Heart left ventricle (tissue), 16 donors: ENCODE results near the gene MED15. TPM values are rescaled to one million over a fixed set of nuclear protein-coding genes. Genes with fewer than 3 reads are reported as not detected.

Source experiments
- ATAC-seq, 4 donors: fragments of 200-7000 bp; cut with Tn5 transposase; one replicate each; pipeline ENCODE4 v1.9.1; 2020 to 2022; ENCODE audit warnings: moderate library complexity in 4 of 4, mild to moderate bottlenecking in 3 of 4, moderate number of reproducible peaks in 1 of 4
- DNase-seq, 5 donors: peaks; one replicate each; pipeline ENCODE4 v3.0.0-alpha.2; 2020
- H3K27ac ChIP-seq, 12 donors: fragments of 200-600 bp; sonication (generic) in 4 of 12; one replicate each; pipeline versions ENCODE4 v1.5.0 to v1.8.0; 2016 to 2022; ENCODE audit warnings: mild to moderate bottlenecking in 2 of 12
- H3K27me3 ChIP-seq, 9 donors: fragments of 200-600 bp; sonication (generic) in 2 of 9; one replicate each; pipeline versions ENCODE4 v1.5.1 to v1.8.0; 2016 to 2022; ENCODE audit warnings: mild to moderate bottlenecking in 3 of 9
- H3K36me3 ChIP-seq, 9 donors: fragments of 200-600 bp; sonication (generic) in 2 of 9; one replicate each; pipeline versions ENCODE4 v1.5.0 to v1.8.0; 2018 to 2022; ENCODE audit warnings: mild to moderate bottlenecking in 2 of 9
- H3K4me1 ChIP-seq, 12 donors: fragments of 200-600 bp; sonication (generic) in 4 of 12; one replicate each; pipeline versions ENCODE4 v1.5.0 to v1.8.0; 2016 to 2022; ENCODE audit warnings: mild to moderate bottlenecking in 3 of 12
- H3K4me3 ChIP-seq, 12 donors: fragments of 200-600 bp; sonication (generic) in 4 of 12; one replicate each; pipeline versions ENCODE4 v1.5.0 to v1.8.0; 2017 to 2022; ENCODE audit warnings: mild to moderate bottlenecking in 9 of 12, moderate library complexity in 4 of 12
- H3K9me3 ChIP-seq, 12 donors: fragments of 200-600 bp; sonication (generic) in 4 of 12; one replicate each; pipeline versions ENCODE4 v1.5.0 to v1.8.0; 2016 to 2022; ENCODE audit warnings: mild to moderate bottlenecking in 1 of 12
- POLR2A ChIP-seq, 2 donors: fragments of 450-650 bp; IDR thresholded peaks; one replicate each; pipeline ENCODE4 v1.6.1; 2017; ENCODE audit warnings: antibody characterized with exemption in 2 of 2, mild to moderate bottlenecking in 2 of 2, moderate library complexity in 2 of 2
- WGBS, 4 donors: extraction: QIAGEN DNeasy Blood & Tissue Kit in 2 of 4; methylation state at CpG; one replicate each; pipeline versions ENCODE4 v1.1.5 to v1.1.7; 2013 to 2018; 5-methylcytosine and 5-hydroxymethylcytosine counted together
- intact Hi-C, 10 donors: fragments of 100-400 bp; cut with DNase I; formaldehyde crosslinking; loops; one replicate each; pipeline versions ENCODE4 v1.11.1 to v1.14.2; 2022
- polyA plus RNA-seq, 2 donors: library from polyadenylated mRNA; stranded (reverse); fragments of 200-250 nt; gene quantifications; one replicate each; pipeline ENCODE4 v1.2.3, GENCODE V29; 2013
- total RNA-seq, 9 donors: library from RNA; depleted of rRNA in 2 of 9; stranded (reverse); fragments of >200 nt in 2 of 9; fragmentation: NEBNext Ultra II Directional in 3 of 9; extraction: Animal tissue kit (Norgen Biotek cat#: 25700) in 3 of 9; gene quantifications; one replicate each; pipeline versions ENCODE4 v1.1.0 to v1.2.4, GENCODE V29; 2016 to 2023
- TF ChIP-seq, protein P1 (sequence below), 12 donors: fragments of 200-600 bp; sonication (generic) in 4 of 12; IDR thresholded peaks; one replicate each; pipeline versions ENCODE4 v1.5.0 to v1.8.0; 2018 to 2022; ENCODE audit warnings: antibody characterized with exemption in 12 of 12, mild to moderate bottlenecking in 5 of 12
- donor health status: ischemic (EF 13 %, LVEDD 7.1; RV severe dilation, severe dysfunction).
- donor health status: healthy with polysubstance abuse.
- donor health status: DM: no; HTN: yes; CAD: no.
- donor health status: DM: no; HTN: no; CAD: no.
- donor health status: ischemic (EF 25% LVEDD 6.9; RV normal size, moderate dysfunction).
- donor health status: ischemic (EF 25% LVEDD 5.7; RV mildly dilated, moderate dysfunction).
- donor health status: healthy.
- donor health status: DM: yes; HTN: yes; CAD: no.
- donor health status: ischemic (EF 35%, LVEDD 5.7; RV mildly dilated, moderate dysfunction).
- donor health status: nonischemic (EF 11% LVEDD 7.7; RV severe dilation, severe dysfunction).
- donor health status: DM: yes; HTN: yes; CAD: no.
- donor health status: PGD.
- donor health status: ischemic (EF 29% LVEDD 5.4; RV normal size, mild dysfunction).
- donor health status: nonischemic (EF 23%, LVEDD 6.1; RV moderate dilation, normal function).

The MED15 gene
- total and polyA plus RNA-seq, 11 donors, result 27.9 to 78.3 (median 43.0) TPM

DNA sequence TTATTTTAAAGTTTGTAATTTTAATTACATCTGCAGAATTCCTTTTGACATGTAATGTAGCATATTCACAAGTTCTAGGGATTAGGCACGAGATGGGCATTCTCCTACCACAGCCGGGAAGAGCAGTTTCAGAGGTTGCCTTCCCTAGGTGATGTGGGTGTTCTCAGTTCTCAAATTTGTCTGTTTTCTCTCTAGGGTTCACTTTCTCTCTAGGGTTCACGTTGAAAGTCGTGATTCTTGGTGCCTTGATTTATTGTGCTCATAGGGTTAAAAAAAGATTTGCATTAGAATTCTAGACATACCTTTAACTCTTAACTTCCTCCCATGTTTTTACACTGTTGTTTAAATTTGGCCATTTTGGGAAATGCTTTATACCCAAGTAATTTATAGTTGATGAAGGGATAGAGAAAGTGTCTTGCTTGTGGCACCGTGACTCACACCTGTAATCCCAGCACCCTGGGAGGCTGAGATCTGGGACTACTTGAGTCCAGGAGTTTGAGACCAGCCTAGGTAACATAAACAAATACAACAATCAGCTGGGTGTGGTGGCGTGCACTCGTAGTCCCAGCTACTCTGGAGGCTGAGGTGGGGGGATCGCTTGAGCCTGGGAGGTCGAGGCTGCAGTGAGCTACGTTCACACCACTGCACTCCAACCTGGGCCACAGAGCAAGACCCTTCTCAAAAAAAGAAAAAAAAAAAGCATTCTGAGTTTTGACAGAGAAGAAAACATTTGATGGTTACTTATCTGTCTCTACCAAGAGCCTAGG lies 3.6 kb downstream of the MED15 start:
- intact Hi-C loops, result loop anchor here in 5 of 10 donors (2.0 to 5.0 kb wide), 5 partner anchors 40 to 56 kb away; no protein-coding TSS in a partner anchor
- whole genome bisulfite sequencing, 4 donors, result 73 to 83% (median 79%) methylated on average over 10 of the region's 10 CpGs
- Histone ChIP-seq H3K9me3 (no peaks in the 10 kb centered on the region), H3K4me3 (no peak overlapping the region), H3K27ac (peak overlapping the region in 5 of 12 donors; percentile 24 to 95 (median 94)), H3K27me3 (no peaks in the 10 kb centered on the region), H3K4me1 (peaks cover 0 to 69% (median 53%) of the 10 kb centered on the region in 12 donors), H3K36me3 (peaks cover 0 to 25% (median 12%) of the 10 kb centered on the region in 9 donors)
- TF ChIP-seq POLR2A (IDR thresholded peaks at IDR 0.05), result no peak
- TF ChIP-seq, protein P1, sequence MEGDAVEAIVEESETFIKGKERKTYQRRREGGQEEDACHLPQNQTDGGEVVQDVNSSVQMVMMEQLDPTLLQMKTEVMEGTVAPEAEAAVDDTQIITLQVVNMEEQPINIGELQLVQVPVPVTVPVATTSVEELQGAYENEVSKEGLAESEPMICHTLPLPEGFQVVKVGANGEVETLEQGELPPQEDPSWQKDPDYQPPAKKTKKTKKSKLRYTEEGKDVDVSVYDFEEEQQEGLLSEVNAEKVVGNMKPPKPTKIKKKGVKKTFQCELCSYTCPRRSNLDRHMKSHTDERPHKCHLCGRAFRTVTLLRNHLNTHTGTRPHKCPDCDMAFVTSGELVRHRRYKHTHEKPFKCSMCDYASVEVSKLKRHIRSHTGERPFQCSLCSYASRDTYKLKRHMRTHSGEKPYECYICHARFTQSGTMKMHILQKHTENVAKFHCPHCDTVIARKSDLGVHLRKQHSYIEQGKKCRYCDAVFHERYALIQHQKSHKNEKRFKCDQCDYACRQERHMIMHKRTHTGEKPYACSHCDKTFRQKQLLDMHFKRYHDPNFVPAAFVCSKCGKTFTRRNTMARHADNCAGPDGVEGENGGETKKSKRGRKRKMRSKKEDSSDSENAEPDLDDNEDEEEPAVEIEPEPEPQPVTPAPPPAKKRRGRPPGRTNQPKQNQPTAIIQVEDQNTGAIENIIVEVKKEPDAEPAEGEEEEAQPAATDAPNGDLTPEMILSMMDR (IDR thresholded peaks at IDR 0.05), result no peak
- no peak for DNase-seq
- ATAC-seq, result no peak

DNA sequence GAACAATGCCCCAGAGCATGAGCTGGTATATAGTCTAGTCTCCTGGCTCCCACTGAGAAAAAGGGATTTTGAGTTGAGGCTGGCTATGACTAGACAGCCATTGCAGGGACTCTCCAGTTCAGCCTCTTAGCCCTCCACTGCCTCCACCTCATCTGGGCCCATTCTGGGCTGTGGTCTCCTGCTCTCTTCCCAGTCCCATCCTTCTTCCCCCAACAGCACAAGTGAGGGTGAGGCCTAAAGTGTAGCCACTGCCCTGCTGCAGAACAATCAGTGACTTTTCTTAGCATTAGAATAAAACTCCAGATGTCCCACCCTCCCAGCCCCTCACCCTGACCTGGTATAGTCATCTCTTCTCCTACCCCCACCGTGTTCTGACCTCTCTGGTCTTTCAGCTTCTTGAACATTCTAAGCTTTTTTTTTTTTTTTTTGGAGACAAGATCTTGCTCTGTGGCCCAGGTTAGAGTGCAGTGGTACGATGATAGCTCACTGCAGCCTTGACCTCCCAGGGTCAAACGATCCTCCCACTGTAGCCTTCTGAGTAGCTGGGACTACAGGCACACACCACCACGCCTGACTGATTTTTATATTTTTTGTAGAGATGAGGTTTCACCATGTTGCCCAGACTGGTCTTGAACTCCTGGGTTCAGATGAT lies 4.3 kb downstream of the MED15 start:
- intact Hi-C loops, result loop anchor here in 5 of 10 donors (2.0 to 5.0 kb wide), 5 partner anchors 39 to 56 kb away; no protein-coding TSS in a partner anchor
- no peak for ATAC-seq
- H3K4me1 ChIP-seq, result peaks cover 0 to 70% (median 53%) of the 10 kb centered on the region in 12 donors

DNA sequence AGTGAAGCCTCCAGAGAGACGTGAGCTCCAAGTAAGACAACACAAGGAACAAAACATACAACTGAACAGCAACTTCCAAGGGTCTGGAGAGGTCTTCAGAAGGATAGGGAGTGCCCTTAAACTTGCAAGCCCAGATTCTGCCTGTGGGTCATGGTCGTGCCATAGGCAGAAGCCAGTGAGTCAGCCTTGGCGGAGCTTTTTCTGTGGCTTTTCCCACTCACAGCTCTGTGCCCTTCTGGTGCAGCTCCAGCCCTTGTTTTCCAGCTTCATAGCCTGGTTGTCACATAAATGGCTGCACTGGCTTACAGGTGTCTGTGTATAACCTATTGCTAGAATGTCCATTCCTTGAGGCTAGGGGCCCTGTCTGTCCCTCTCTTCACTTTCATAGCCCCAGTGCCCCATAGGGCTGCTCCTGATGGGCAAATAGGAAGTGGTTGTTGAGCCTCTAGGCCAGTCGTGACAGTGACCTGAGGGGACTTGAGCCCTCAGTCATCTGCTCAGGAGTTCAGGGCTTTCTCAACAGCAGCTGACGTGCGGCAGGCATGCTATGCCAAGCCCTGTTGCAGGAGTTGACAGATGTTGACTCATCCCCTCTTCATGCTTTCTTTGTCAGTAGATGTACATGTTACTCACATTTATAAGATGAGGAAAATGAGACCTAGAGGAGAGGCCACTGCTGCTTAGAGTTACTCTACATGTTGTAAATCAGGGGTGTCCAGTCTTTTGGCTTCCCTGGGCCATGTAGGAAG lies 7.4 kb downstream of the MED15 start:
- Histone ChIP-seq H3K36me3 (peaks cover 0 to 46% (median 23%) of the 10 kb centered on the region in 9 donors), H3K9me3 (no peaks in the 10 kb centered on the region), H3K27me3 (no peaks in the 10 kb centered on the region), H3K4me3 (no peak overlapping the region), H3K4me1 (peaks cover 0 to 77% (median 50%) of the 10 kb centered on the region in 12 donors), H3K27ac (no peak overlapping the region)
- TF ChIP-seq, protein P1 (IDR thresholded peaks at IDR 0.05), result no peak
- no peak for TF ChIP-seq POLR2A (IDR thresholded peaks at IDR 0.05)
- ATAC-seq, result peak in 1 of 4 donors; percentile 49
- 73 to 79% (median 76%) methylated on average over 6 of the region's 6 CpGs for WGBS, 4 donors
- no peak for DNase-seq
- intact Hi-C loops, result loop anchor here in 4 of 10 donors (5.0 kb wide), 4 partner anchors 37 to 52 kb away; no protein-coding TSS in a partner anchor

More for the DNA sequence above, 4.3 kb downstream of the MED15 start:
- peaks cover 0 to 25% (median 12%) of the 10 kb centered on the region in 9 donors for H3K36me3 ChIP-seq
- no peaks in the 10 kb centered on the region for H3K27me3 ChIP-seq
- no peak overlapping the region for H3K4me3 ChIP-seq
- H3K27ac ChIP-seq, result peak overlapping the region in 2 of 12 donors; percentile 94 to 95
- TF ChIP-seq, protein P1 (IDR thresholded peaks at IDR 0.05), result no peak
- no peak for TF ChIP-seq POLR2A (IDR thresholded peaks at IDR 0.05)
- H3K9me3 ChIP-seq, result no peaks in the 10 kb centered on the region
- no peak for DNase-seq
- WGBS, 4 donors, result 59 to 79% (median 70%) methylated on average over 4 of the region's 4 CpGs
